K562 (cell line): ENCODE data around the gene YIPF4. TPM values are rescaled to one million over a fixed set of nuclear protein-coding genes. Genes with fewer than 3 reads are reported as not detected.

ENCODE experiments used
- ATAC-seq: fragments of 200-7000 bp; cut with Tn5 transposase; 3 replicates; pipeline ENCODE4 v1.9.1; 2020; ENCODE audit warnings: moderate library complexity
- BruUV-seq: library from RNA; stranded (reverse); fragments of 400-500 nt; replicated peaks from 2 replicates; lab custom pipeline; 2021; lab: Mats Ljungman, UMichigan
- CTCF ChIA-PET: fragments of 300-600 bp; formaldehyde crosslinking; extraction: SDS; loops from one replicate; lab custom pipeline; 2021; ENCODE audit warnings: low intra/inter-chr PET ratio; lab: Yijun Ruan, JAX
- POLR2A ChIA-PET: fragments of 300-600, 350-650 bp; sonication (Branson Sonifier 250); formaldehyde crosslinking; extraction: SDS; loops from one replicate; lab custom pipeline; 2021; ENCODE audit warnings: antibody characterized with exemption, inconsistent platforms; lab: Yijun Ruan, JAX
- DNase-seq, 4 experiments: peaks; one replicate each; pipeline versions ENCODE4 v3.0.0 to v3.0.0-alpha.2; 2011 to 2018; ENCODE audit warnings: low spot score in 3 of 4, mixed read lengths in 3 of 4; ENCODE audit errors: extremely low read depth in 1 of 4
- FAIRE-seq: peaks from 2 replicates; lab custom pipeline; 2011; peaks lifted over from hg19 to GRCh38; lab: Jason Lieb, UNC
- H2AFZ ChIP-seq: 2 replicates; pipeline ENCODE4 v1.6.0; 2011; ENCODE audit warnings: low read depth, low read length, control low read depth, inconsistent platforms
- H3K27ac ChIP-seq: fragments of 200-600 bp; 3 replicates; pipeline ENCODE4 v1.8.0; 2011; ENCODE audit warnings: low read depth, mild to moderate bottlenecking, control low read depth, inconsistent platforms, low read length, moderate library complexity, mixed read lengths; ENCODE audit errors: extremely low read depth
- H3K27me3 ChIP-seq, 2 experiments: fragments of 300-600 bp in 1 of 2; 2 replicates in 1 of 2; 3 replicates in 1 of 2; pipeline versions ENCODE4 v1.6.0 to v1.8.0; 2011; ENCODE audit warnings: inconsistent platforms in 2 of 2, low read length in 2 of 2, mild to moderate bottlenecking in 1 of 2, mixed read lengths in 1 of 2, moderate library complexity in 1 of 2; ENCODE audit not compliant: control insufficient read depth in 2 of 2, insufficient read depth in 2 of 2
- H3K36me3 ChIP-seq: fragments of 300-600 bp; 3 replicates; pipeline ENCODE4 v1.8.0; 2011; ENCODE audit warnings: mild to moderate bottlenecking, low read length, inconsistent platforms; ENCODE audit not compliant: control insufficient read depth, insufficient read depth
- H3K4me1 ChIP-seq, 2 experiments: fragments of 200-600 bp in 1 of 2; replicated peaks in 1 of 2; 2 replicates in 1 of 2; 3 replicates in 1 of 2; pipeline versions ENCODE4 v1.5.1 to v1.8.0; 2011; ENCODE audit warnings: inconsistent platforms in 2 of 2, low read length in 2 of 2, mild to moderate bottlenecking in 1 of 2, mixed read lengths in 1 of 2, moderate library complexity in 1 of 2; ENCODE audit not compliant: control insufficient read depth in 2 of 2, insufficient read depth in 2 of 2
- H3K4me2 ChIP-seq: 2 replicates; pipeline ENCODE4 v1.6.1; 2011; ENCODE audit warnings: low read length, control low read depth, inconsistent platforms, mixed read lengths; ENCODE audit not compliant: insufficient read depth
- H3K4me3 ChIP-seq: fragments of 200-600 bp; sonication (generic), shearing (Covaris generic); 2 replicates; pipeline ENCODE4 v1.5.1; 2016; ENCODE audit warnings: control low read depth, inconsistent platforms
- H3K79me2 ChIP-seq: fragments of 200-600 bp; 3 replicates; pipeline ENCODE4 v1.8.0; 2011; ENCODE audit warnings: low read length, inconsistent platforms; ENCODE audit not compliant: control insufficient read depth, insufficient read depth
- H3K9ac ChIP-seq, 2 experiments: 2 replicates each; pipeline versions ENCODE4 v1.6.0 to v1.6.1; 2011; ENCODE audit warnings: low read depth in 2 of 2, low read length in 2 of 2, control low read depth in 1 of 2, inconsistent platforms in 1 of 2, mild to moderate bottlenecking in 1 of 2, mixed read lengths in 1 of 2; ENCODE audit not compliant: insufficient read depth in 1 of 2
- H3K9me1 ChIP-seq: one replicate; pipeline ENCODE4 v1.6.0; 2011; ENCODE audit warnings: inconsistent platforms, mild to moderate bottlenecking, low read length, moderate library complexity; ENCODE audit not compliant: control insufficient read depth, insufficient read depth
- H3K9me3 ChIP-seq: replicated peaks from 2 replicates; pipeline ENCODE4 v1.5.1; 2011; ENCODE audit warnings: low read depth, low read length, inconsistent platforms; ENCODE audit not compliant: control insufficient read depth, insufficient read depth
- H4K20me1 ChIP-seq: replicated peaks from 2 replicates; pipeline ENCODE4 v1.6.1; 2011; ENCODE audit warnings: low read length, inconsistent platforms, mixed read lengths; ENCODE audit not compliant: control insufficient read depth, insufficient read depth
- SMC3 ChIP-seq: conservative IDR thresholded peaks from 2 replicates; pipeline ENCODE4 v1.6.1; 2011; ENCODE audit warnings: low read depth, low read length, improper control_type of control experiment; ENCODE audit not compliant: insufficient read depth
- SP2 ChIP-seq: IDR thresholded peaks from 2 replicates; pipeline ENCODE4 v1.6.1; 2011; ENCODE audit warnings: mild to moderate bottlenecking, low read depth, low read length, moderate library complexity; ENCODE audit not compliant: poor library complexity, severe bottlenecking; ENCODE audit errors: extremely low read depth
- ZNF609 ChIP-seq: sonication (generic); formaldehyde crosslinking; IDR thresholded peaks from 2 replicates; pipeline ENCODE4 v1.8.1; 2023; ENCODE audit warnings: missing genetic modification reagents, mild to moderate bottlenecking, borderline replicate concordance
- WGBS: fragments of 100-300 bp; shearing (Covaris generic); methylation state at CpG from one replicate; pipeline ENCODE4 v1.1.6; 2016; ENCODE audit warnings: low coverage, mixed read lengths; ENCODE audit not compliant: insufficient coverage; ENCODE audit errors: missing lambda C conversion rate; 5-methylcytosine and 5-hydroxymethylcytosine counted together
- in situ Hi-C: fragments of 300-500 bp; cut with MboI; formaldehyde crosslinking; loops from 4 replicates; pipeline ENCODE4 v1.15.0; 2018; ENCODE audit warnings: inconsistent platforms, mixed read lengths
- intact Hi-C: fragments of 100-400 bp; cut with micrococcal nuclease; formaldehyde crosslinking; loops from 2 replicates; pipeline ENCODE4 v1.14.2; 2022
- polyA plus RNA-seq, 8 experiments: library from polyadenylated mRNA; depleted of rRNA in 4 of 8; stranded (reverse) in 5 of 8; unstranded in 3 of 8; fragments of >200 nt; fragmentation: Nextera tagmentation in 2 of 8; fragmentation: Illumina TruSeq in 1 of 8; extraction: Ambion mirVana in 2 of 8; extraction: Trizol in 1 of 8; gene quantifications; 2 replicates each; pipeline versions ENCODE4 v1.2.1 to v1.2.3, GENCODE V29; 2011 to 2014; ENCODE audit warnings: inconsistent platforms in 1 of 8, missing spikeins in 1 of 8
- total RNA-seq, 7 experiments: library from RNA; depleted of rRNA in 6 of 7; stranded (reverse); fragments of >200 nt in 6 of 7; fragmentation: Illumina TruSeq in 2 of 7; extraction: Trizol in 2 of 7; gene quantifications; 2 replicates each; pipeline versions ENCODE4 v1.2.1 to v1.2.3, GENCODE V29; 2011 to 2021; ENCODE audit warnings: low replicate concordance in 1 of 7

The YIPF4 gene
- total and polyA plus RNA-seq, 9 of the 15 experiments (the other 6 are each of a cell fraction or from before 2014, with no cell fraction given), result 4.9 to 46.9 (median 17.5) TPM

- DNase-seq (no peak), FAIRE-seq (no peak), ATAC-seq (no peak)
- POLR2A ChIA-PET, result interaction anchor here (0.6 to 1.0 kb wide), 2 partner anchors 15 to 94 kb away, joined by 3 to 4 read pairs; no protein-coding TSS in a partner anchor
- H3K9me1 ChIP-seq, result no peaks in the 10 kb centered on the region
- intact Hi-C loops, result no loop called here
- no peaks in the 10 kb centered on the region for H3K27me3 ChIP-seq
- H3K36me3 ChIP-seq, result peaks cover 12% of the 10 kb centered on the region; the same call in 1 of the 3 replicates
- CTCF ChIA-PET, result no interaction called here
- H3K79me2 ChIP-seq, result peaks cover 25% of the 10 kb centered on the region
- in situ Hi-C loops, result no loop called here
- H3K9me3 ChIP-seq, result no peaks in the 10 kb centered on the region
- 76% methylated on average over 2 of the region's 2 CpGs for WGBS
- no peak overlapping the region for H3K9ac ChIP-seq
- BruUV-seq, result TSS peak; percentile 2
- no peak overlapping the region for H3K27ac ChIP-seq
- H4K20me1 ChIP-seq, result no peaks in the 10 kb centered on the region
- H3K4me3 ChIP-seq, result no peak overlapping the region
- no peak for TF ChIP-seq SMC3
- no peak for TF ChIP-seq SP2
- TF ChIP-seq ZNF609 (CRISPR knock-in tag), result no peak
- no peak overlapping the region for H2AFZ ChIP-seq
- no peak overlapping the region for H3K4me2 ChIP-seq
- H3K4me1 ChIP-seq, result no peaks in the 10 kb centered on the region; a peak in 1 of 5 replicates
Observed at GRCh38 chr2:32284321-32284720, 6.6 kb downstream of the YIPF4 start.
